HG02588 (cell line): Measurements from ENCODE around the gene PSD2.

Experiments
- ATAC-seq: cut with Tn5 transposase; IDR thresholded peaks from one replicate; pipeline ENCODE4 v1.9.1; 2021; ENCODE audit warnings: mild to moderate bottlenecking, moderate library complexity; ENCODE audit not compliant: unreplicated experiment

Gene PSD2

DNA sequence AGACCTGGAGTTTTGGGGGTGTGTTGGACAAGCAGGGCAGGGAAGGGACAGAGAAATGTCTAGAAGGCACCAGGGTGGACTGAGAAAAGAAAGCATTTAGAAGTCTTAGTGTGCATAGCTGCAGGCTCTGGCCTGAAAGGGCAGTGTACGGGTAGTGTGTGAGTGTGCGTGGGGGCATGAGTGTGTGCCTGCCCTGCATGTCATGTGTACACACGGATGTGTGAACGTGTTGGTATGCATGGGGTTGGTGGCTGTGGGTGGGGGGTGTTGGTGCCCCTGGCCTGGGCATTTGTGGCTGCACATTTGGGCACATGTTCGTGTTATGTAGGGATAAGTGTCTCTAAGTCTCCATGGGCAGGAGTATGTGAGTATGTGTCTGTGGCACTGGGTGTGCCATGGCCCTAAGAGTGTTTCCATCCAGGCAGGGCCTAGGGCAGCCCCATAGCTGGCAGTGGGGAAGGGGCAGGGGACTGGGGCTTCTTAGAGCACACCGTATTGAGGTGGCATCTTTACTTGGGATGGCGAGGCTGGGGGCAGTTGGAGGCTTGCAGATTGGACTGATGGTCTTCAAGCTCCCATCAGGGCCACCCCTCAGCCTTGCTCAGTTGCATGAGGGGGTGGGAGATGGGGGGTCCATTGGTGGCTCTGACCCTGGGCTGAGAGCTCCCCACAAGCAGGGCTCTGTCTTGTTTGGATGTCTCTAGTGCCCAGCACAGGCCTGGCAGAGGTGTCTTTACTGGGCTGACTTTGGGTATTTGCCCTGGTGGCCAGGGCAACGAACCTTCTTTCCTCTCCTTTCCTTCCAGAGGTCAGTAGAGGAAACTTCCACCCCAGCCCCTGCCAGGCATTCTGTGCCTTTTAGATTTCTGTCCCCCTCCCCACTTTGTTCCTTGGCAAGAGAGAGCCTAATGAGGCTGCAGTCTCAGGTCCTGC lies 15.0 kb downstream of the PSD2 start:
- ATAC-seq = no peak

- ATAC-seq = no peak
Measured at GRCh38 chr5:139811274-139811607, 15.6 kb downstream of the PSD2 start.

DNA sequence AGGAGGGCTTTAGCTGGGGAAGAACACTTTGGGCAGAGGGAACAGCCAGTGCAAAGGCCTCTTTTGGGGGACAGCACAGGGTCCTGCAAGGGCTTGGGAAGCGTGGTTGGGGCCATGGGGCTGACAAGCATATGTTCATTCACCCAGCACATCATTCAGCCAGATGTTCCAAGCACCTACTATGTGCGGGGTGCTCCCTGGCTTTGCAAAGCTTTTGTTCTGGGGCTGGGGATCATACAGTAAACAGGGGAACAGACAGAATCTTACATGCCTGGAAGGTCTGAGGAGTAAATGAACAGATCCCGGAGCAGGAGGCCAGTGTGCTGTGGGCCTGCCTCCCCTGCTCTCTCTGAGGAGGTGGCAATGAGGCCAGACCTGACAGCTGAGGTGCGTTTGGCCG lies 16.7 kb downstream of the PSD2 start:
- no peak for ATAC-seq

DNA sequence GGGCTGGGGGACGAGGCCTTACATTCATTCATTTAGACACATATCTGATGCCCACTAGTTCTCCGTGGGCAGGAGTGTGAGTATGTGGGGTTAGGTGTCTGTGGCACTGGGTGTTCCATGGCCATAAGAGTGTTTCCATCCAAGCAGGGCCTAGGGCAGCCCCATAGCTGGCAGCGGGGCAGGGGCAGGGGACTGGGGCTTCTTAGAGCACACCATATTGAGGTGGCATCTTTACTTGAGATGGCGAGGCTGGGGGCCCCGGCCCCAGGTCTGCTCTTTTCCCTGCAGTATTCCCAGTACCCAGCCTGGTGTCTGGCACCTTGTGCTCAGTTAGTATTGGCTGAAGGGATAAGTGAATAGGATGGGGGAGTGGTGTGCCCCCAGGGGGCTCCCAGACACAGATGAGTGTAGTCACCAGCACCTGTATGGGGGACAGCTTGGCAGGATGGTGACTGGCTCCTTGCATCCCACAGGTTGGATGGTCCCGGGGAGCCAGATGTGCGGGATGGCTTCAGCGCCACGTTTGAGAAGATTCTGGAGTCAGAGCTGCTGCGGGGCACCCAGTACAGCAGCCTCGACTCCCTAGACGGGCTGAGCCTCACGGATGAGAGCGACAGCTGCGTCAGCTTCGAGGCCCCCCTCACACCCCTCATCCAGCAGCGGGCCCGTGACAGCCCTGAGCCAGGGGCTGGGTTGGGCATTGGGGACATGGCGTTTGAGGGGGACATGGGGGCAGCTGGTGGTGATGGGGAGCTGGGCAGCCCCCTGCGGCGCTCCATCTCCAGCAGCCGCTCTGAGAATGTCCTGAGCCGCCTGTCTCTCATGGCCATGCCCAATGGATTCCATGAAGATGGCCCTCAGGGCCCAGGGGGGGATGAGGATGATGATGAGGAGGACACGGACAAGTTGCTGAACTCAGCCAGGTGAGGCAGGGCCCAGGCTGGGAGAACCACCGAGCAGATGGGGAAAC lies 17.5 kb downstream of the PSD2 start:
- no peak for ATAC-seq

DNA sequence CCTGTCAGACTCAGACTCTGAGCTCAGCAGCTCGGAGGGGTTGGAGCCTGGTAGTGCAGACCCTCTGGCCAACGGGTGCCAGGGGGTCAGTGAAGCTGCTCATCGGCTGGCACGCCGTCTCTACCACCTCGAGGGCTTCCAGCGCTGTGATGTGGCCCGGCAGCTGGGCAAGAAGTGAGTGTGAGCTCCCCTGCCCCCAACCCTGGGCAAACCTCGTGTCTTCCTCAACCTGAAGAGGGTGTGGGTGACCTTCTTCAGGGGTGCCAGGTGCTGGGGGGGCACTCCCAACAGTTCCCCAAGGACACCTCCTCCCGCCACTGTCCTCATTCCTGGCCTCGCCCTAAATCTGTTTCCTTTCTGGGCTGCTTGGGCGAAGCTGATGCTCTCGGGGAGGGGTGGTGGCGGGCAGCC lies 18.6 kb downstream of the PSD2 start:
- no peak for ATAC-seq

DNA sequence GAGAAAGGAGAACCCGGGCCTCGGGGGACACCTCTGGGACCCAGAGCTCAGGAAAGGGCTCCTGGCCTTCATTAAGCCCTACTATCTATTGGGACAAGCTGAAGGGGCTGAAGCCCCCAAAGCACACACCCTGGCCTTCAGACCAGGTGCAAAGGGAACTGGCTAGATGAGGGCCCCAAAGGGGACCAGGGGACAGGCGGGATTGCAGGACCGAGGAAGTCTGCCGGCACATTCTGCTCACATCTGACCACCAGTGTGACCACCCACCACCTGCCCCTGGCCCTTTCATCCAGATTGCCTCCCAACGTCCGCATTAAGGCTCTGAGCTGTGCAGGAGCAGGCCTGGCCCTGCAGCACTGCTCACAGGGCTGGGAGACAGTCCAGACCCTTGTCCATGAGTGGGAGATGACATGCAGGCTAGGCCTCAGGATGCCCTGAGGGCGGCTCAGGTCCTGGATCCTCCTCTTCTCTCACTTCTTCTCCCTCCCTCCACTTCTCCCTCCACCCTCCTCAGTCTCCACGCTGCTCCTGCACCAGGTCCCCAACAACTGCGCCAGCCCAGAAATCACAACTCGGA lies 19.2 kb downstream of the PSD2 start:
- no peak for ATAC-seq

DNA sequence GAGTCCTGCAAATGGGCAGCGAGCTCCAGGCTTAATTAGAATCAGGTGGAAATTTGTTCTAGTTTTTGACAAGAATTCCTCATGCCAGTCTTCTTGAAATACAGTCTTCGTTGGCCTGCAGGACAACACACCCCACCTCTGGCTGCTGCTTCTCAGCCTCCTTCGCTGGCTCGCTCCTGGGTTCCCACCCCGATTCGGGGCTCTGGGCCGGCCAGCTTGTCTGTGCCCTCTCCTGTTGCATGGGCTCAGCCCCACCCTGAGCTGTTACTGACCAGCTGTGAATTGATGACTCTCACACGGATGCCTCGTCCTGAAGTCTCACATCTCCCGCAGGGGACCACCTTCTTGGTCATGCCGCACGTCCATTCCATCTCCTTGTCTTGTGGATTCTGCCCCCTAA lies 21.0 kb downstream of the PSD2 start:
- no peak for ATAC-seq

DNA sequence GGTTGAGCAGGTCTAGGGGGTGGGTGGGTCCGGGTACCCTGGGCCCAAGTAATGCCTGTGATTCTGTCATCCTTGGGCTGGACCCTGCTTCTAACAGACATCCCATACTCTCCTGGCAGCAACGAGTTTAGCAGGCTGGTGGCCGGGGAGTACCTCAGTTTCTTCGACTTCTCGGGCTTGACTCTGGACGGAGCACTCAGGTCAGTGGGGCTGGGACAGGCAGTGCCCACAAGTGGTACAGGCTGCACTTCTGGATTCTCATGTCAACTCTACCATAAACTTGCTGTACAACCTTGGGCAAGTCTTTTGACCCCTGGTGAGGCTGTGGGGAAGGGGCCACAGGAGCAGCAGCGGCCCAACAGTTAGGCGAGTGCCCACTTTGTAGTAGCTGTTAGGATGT lies 21.8 kb downstream of the PSD2 start:
- ATAC-seq = no peak

DNA sequence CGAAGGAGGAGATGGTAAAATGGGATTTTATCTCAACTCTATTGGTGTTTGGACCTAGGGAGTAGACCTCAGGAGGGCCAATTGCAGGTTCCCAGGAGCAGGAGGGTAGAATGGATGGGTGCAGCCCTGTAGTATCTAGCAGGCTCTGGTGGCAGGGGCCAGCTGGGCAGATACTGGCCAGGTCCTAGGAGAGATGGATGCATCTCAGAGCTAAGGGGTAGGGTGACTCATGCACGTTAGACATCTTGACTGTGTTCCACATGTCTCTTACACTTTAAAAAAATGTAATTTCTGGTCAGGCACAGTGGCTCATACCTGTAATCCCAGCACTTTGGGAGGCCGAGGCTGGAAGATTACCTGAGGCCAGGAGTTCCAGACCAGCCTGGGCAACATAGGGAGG lies 22.4 kb downstream of the PSD2 start:
- ATAC-seq = no peak

DNA sequence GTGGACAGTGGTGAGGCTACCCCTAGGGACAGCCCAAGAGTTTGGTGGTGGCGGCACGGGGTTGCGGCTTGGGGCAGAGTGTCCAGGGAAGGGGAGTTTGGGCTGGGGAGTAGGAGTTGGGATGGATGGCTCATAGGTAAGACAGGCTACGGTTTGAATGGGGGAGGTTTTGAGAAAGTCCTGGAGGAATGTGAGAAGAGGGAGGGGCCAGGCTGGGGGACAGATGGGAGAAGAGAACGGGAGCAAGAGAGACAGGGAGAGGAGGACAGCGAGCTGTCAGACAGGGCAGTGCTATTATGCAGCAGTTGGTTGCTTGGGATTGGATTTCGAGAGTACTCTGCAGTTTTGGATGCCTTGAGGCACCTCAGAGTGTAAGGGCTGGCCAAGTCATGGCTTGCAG lies 24.5 kb downstream of the PSD2 start:
- ATAC-seq = no peak

DNA sequence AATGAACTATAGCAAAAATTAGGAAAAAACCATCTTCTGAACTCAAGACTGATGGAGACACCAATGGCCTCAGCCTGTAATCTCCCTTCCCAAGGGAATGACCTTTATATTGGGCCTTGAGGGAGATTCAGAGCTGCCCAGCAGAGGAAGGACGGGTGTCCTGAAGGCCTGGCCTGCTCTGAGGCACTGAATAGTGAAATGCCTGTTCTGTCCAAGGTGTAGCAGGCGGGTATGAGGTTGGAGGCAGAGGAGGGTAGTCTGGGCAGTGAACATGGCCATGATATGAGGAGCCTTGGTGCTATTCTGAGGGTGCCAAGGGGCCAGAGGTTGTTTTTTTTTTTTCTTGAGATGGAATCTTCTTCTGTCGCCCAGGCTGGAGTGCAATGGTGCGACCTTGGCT lies 25.0 kb downstream of the PSD2 start:
- no peak for ATAC-seq

DNA sequence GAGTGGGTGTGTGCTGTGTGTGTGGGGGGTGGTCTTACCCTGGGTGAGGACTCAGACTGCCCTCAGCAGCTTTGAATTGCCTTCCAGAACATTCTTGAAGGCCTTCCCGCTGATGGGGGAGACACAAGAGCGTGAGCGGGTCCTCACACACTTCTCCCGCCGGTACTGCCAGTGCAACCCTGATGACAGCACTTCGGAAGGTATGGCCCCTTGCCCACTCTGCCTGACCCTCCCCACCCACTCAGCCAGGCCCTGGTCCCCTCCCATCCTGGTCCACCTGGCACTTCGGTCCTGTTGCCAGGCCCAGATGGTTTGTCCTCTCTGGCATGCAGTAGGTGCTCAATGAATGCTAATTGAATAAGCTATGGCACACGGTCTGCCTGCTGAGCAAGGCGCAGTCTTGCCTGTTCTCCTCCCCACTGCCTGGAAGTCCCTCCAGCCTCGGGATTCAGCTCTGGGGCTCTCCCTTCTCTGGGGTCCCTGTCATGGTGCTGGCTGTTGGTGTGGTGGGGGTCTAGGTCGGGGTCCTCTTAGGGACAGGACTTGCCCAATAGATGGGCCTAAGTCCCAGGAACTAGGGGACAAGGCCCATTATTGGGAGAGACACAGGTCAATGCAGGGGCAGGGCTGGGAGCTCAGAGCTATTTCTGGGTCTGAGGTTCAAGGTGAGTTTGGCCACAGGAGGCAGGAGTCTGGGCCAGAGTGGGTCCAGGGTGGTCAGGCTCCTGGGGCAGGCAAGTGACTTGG lies 26.4 kb downstream of the PSD2 start:
- ATAC-seq = no peak

DNA sequence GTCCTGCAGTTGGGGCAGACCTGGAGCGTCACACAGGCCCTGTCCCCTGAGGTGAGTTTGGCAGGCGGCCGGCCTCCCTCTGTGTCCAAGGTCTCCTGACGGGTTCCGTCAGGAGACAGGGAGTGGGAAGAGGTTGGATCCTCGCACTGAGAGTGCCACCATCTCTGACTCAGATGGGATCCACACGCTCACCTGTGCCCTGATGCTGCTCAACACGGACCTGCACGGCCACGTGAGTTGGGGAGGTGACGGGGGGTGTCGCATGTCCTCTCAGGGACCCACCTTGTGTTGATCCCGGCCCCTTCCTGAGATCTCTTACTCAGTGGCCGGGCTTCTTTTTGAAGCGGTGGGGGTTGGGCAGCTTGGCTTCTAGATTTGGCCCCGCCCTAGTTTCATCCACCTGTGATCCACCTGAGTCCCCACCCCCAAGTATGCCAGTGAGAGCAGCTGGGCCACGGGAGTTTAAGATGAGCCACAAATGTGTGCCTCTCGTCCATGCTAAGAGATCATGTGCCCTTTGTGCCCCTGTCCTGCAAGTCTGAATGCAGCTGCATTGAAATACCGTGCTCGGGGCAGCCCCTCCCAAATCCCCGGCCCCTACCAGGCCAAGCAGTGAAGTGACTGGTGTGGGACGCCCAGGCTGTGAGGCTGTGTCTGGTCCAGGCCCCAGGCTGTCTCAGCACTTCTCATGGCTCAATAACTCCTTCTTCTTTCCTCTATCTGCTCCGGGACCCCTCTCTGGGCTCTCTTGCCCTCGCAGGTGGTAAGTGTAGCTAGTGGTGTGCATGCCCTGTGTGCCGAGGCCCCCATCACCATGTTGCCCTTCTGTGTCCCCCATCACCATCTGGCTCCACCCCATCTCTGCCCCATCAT lies 27.2 kb downstream of the PSD2 start:
- ATAC-seq = no peak

GRCh38 chr5:139823757-139824355 lies 28.2 kb downstream of the PSD2 start:
- ATAC-seq = no peak

- no peak for ATAC-seq
Measured at GRCh38 chr5:139825690-139826089, 30.1 kb downstream of the PSD2 start.

DNA sequence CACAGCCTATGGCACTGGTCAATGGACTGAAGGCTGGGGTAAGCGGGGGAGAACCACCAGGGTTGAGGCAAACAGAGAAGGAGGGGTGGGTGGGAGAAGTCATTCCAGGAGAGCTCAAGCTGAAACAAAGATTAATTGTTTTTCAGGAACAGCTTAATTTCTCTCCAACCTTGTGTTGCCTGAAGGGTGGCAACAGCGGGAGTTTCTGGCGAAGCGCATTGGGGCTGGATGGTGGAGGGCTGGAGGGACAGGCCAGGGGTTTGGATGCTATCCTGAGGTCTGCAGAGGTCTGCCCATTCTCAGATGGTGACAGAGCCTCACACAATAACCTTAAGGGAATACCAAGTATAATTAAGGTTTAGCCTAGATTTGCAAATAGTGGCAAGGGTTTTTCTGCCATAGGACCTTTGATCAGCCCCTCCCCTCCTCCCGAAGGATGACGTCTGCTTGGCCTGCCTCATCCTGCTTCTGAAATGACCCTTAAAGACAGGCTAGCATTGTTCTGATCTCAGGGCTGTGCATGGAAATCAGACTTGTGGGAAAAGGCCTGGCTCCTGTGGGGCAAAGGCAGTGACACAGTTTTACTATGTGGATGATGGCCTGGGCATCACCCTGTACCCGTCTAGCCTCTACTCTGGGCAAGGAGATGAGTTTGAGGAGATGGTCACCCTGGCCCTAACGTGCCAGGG lies 32.7 kb downstream of the PSD2 start:
- ATAC-seq = no peak

GRCh38 chr5:139829471-139829870 lies 33.9 kb downstream of the PSD2 start:
- ATAC-seq = no peak

GRCh38 chr5:139831624-139832023 lies 36.0 kb downstream of the PSD2 start:
- ATAC-seq = no peak

DNA sequence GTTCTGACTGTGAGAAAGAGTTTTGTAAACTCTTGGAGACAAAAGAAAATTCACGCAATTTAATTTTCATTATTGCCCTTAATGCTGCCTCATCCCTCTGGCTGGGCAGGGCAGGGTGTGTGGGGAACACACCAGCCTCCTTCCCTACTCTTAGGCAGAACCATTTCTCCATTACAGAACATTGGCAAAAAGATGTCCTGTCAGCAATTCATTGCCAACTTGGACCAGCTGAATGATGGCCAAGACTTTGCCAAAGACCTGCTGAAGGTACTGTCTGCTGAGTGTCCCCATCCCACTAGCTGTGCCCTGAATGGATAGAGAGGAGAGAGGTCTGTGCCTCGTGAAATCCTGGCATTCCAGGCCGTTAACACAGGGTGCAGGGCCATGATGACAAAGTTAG lies 37.9 kb downstream of the PSD2 start:
- no peak for ATAC-seq
